Stimulated activated CD4-positive, alpha-beta T cell treated with anti-CD3 and anti-CD28 coated beads, Interleukin-1b, Interleukin-23, amount 100 ng/mL, for 4 hours (primary cell): ENCODE data around the gene CLEC16A.
"Not testable (repeated sequence)": the region's sequence is repeated elsewhere in the genome, so short reads cannot be mapped to it uniquely, and the experiment has no call there.

Experiments used
- DNase-seq, 2 donors: peaks; one replicate each; pipeline ENCODE4 v3.0.0-alpha.2; 2020; ENCODE audit warnings: low read depth in 2 of 2

Gene CLEC16A

DNA sequence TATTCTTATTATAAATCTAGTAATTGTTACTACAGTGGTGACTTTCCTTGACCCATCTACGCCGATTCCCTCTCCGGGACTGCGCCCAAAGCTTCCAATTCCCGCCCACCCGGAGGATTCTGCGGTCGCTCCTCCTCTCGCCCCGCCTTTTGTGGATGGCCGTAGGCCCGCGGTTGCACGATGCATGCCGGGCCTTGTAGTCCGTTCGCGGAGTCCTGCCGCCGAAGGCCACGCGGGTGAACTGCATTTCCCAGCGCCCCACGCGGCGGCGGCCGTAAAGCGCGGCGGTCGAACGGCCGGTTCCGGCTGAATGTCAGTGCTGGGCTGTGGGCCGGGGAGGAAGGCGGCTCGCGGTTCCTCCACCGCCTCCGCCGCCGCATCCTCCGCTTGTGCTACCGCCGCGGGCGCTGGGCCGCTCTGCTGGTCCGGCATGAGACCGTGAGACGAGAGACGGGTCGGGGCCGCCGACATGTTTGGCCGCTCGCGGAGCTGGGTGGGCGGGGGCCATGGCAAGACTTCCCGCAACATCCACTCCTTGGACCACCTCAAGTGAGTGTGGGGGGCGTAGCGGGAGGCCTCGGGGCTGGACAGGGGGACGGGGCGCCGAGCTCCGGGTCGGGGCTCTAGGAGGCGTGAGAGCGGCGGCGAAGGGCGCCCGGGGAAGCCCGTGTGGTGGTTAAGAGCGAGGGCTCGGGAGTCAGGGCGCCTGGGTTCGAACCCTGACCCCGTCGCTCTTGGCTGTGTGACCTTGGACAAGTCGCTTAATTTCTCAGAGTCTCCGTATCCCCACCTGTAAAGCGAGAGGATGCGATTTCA is at the start of gene CLEC16A:
Gene CLEC16A, plus strand, starts transcription at position 316 of the 816 bp plus-strand sequence. Its CDS starts 154 bp downstream, at position 470.
- peak; percentile 90 to 95 for DNase-seq

DNA sequence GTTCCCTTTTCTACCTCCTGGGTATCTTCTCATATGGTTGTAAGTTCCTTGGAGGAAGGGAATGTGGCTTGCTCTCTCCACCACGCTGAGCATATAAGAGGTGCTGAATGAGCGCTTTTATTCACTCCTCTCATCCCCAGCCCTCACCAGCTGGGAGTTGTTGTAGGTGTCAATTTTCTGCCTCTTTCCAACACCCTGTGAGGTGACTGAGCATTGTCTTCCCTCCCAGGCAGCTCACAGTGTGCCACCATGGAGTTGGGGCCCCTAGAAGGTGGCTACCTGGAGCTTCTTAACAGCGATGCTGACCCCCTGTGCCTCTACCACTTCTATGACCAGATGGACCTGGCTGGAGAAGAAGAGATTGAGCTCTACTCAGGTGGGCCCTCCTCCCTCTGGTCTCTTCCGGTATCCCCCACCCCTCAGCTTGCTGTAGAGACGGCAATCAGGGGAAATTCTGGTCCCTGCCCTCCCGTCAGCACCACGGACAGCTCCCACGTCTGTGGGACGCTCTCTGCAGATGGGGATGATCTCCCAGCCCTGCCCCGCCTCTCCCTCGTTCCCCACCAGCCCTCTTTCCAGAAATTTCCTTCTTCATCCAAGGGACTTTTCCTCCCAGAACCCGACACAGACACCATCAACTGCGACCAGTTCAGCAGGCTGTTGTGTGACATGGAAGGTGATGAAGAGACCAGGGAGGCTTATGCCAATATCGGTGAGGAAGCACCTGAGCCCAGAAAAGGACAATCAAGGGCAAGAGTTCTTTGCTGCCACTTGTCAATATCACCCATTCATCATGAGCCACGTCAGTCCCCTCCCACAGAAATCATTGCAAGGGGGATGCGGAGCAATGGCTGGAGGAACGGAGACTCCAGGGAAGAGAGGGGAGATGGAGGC is 49.1 kb upstream of the CLEC16A start:
- DNase-seq = no peak

GRCh38 chr16:10896165-10896564 is 48.2 kb upstream of the CLEC16A start:
- no peak for DNase-seq

- no peak for DNase-seq
Observed at GRCh38 chr16:10896723-10897122, 47.6 kb upstream of the CLEC16A start.

GRCh38 chr16:10897134-10897533 is 47.2 kb upstream of the CLEC16A start:
- DNase-seq = no peak

DNA sequence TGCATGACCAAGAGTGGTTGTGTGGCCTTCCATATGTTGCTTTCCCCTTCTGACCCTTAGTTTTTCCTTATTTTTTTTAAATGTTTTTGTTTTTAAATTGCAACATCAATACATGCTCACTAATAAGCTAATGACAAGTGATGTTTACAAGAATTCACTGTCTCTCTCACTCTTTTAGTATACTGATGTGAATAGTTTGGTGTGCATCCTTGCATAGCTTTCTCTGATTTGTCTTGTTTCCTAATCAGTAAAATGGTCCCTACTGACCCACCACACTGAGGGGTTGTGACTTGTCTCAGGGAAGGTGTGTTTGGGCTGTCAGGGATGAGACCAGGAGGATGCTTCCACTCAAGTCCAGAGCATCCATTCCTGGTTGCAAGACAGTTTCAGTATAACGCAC is 41.4 kb upstream of the CLEC16A start:
- DNase-seq = no peak

GRCh38 chr16:10906482-10906881 is 37.9 kb upstream of the CLEC16A start:
- no peak for DNase-seq

GRCh38 chr16:10906914-10907756 is 37.2 kb upstream of the CLEC16A start:
- DNase-seq = no peak

DNA sequence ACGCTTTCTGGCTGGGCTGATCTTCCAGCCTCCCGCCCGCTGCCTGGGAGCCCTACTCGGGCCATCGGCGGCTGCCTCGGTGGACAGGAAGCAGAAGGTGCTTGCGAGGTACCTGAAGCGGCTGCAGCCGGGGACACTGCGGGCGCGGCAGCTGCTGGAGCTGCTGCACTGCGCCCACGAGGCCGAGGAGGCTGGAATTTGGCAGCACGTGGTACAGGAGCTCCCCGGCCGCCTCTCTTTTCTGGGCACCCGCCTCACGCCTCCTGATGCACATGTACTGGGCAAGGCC is 36.7 kb upstream of the CLEC16A start:
- DNase-seq = no peak

- no peak for DNase-seq
Observed at GRCh38 chr16:10911267-10911666, 33.1 kb upstream of the CLEC16A start.

GRCh38 chr16:10916534-10916933 is 27.8 kb upstream of the CLEC16A start:
- no peak for DNase-seq

GRCh38 chr16:10918294-10919002 is 25.9 kb upstream of the CLEC16A start:
- DNase-seq = peak; percentile 68 to 74

GRCh38 chr16:10919003-10919351 is 25.4 kb upstream of the CLEC16A start:
- DNase-seq = no peak

DNA sequence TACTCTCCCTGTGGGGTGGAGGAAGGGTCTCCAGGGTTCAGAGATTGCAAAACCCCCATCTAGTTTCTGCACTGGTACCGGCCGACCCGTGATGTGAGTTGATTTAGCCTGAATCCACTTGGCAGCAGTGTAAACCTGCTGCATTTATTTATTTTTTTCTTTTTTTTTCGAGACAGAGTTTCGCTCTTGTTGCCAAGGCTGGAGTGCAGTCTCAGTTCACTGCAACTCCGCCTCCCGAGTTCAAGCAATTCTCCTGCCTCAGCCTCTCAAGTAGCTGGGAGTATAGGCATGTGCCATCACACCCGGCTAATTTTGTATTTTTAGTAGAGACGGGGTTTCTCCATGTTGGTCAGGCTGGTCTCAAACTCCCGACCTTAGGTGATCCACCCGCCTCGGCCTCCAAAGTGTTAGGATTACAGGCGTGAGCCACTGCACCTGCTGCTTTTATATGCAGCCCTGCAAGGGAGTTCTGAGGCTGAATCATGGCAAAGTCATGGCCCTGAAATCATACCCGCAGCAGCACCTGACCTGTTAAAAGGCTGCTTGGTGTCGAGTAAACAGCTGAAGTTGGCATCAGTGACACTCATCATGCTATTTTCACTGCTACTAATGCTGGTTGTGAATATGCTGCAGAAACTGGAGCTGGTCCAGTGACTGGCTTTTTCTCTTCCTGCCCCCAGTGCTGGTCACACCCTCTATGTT is 23.5 kb upstream of the CLEC16A start:
- no peak for DNase-seq

DNA sequence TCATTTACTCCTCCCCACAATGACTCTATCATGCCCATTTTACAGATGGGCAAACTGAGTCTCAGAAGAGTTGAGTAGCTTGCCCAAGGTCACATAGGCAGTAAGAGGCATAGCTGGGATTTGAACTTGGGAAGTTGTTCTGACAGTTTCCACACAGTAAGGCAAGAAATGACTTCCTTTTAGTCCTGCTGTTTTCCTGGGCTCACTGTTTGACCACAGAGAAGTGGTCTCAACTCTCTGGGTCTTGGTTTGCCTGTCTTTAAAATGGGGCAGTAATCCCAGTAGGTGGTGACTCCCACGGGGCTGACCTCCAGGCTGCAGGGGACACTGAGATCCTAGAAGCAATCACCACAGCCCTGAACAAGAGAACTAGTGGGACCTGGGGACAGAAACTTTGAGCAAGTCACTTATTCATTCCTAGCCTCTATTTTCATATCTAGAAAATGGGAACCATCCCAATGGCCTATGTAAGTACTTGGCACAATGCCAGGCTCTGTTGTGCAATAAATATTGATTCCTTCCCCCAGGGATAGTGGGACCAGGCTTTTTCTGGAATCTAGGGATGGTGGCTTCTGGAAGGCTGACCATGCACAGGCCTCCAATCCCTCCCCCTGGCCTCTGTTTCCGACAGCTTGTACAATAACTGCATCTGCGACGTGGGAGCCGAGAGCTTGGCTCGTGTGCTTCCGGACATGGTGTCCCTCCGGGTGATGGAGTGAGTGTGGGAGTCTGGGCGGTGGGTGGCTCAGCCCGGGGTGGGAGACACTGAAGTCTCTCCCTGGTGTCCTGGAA is 22.6 kb upstream of the CLEC16A start:
- no peak for DNase-seq

DNA sequence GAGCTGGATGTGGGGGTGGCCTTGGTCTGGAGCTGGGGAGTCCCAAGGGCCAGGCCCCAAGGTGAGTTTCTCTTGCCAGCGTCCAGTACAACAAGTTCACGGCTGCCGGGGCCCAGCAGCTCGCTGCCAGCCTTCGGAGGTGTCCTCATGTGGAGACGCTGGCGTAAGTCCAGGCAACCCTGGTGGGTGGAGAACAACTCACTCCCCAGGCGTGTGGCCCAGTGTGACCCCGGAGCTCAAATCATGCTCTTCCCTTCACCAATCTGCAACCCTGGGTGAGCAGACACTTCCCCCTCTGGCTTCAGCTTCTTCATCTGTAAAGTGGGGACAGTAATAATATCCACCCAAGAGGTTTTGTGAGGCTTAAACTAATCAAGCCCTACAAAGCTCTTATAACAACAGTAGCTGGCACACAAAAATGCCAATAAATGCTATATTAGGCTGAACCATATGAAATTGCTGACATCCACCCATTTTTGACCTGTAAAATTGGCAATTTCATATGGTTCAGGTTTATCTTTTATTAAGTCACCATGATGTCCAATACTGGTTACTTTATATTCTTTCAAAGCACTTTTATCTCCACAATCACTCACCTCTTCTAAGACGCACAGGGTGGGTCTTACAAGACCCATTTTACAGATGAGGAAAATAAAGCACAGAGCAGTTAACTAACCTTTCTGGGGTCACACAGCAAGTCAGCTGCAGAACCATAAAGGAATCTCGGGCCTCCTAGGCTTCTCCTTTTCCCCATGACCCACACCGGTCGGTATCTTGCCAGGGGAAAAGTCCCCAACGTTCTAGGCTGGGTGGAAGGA is 21.8 kb upstream of the CLEC16A start:
- DNase-seq = no peak

- no peak for DNase-seq
Observed at GRCh38 chr16:10923146-10923649, 21.2 kb upstream of the CLEC16A start.

DNA sequence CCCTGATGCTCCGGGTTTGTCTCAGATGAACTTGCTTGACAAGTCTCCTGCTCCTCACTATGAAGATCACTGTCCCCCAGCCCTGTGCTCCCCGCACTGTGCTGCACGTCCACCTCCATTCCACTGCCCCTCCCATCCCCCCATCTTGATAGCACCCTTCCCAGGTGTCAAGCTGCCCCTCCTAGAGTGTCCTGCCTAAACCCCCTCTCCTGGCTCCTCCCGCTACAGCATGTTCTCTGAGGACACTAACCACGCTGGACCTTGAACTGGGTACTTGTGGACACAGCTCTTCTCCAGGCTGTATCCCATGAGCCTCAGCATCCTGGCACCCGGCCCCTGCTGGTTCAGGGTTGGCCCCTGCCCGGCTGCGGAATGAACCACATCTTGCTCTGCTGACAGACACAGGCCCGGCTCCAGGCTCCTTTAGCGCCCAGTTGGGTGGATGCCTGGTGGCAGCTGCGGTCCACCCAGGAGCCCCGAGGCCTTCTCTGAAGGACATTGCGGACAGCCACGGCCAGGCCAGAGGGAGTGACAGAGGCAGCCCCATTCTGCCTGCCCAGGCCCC is 20.6 kb upstream of the CLEC16A start:
- no peak for DNase-seq

- not testable (repeated sequence) for DNase-seq
Observed at GRCh38 chr16:10925285-10925684, 19.1 kb upstream of the CLEC16A start.
